ENCODE results near the gene PTF1A. TPM values are rescaled to one million over a fixed set of nuclear protein-coding genes. Genes with fewer than 3 reads are reported as not detected.

Gene PTF1A
- total RNA-seq, 1 experiment from 2014 or later = not detected

DNA sequence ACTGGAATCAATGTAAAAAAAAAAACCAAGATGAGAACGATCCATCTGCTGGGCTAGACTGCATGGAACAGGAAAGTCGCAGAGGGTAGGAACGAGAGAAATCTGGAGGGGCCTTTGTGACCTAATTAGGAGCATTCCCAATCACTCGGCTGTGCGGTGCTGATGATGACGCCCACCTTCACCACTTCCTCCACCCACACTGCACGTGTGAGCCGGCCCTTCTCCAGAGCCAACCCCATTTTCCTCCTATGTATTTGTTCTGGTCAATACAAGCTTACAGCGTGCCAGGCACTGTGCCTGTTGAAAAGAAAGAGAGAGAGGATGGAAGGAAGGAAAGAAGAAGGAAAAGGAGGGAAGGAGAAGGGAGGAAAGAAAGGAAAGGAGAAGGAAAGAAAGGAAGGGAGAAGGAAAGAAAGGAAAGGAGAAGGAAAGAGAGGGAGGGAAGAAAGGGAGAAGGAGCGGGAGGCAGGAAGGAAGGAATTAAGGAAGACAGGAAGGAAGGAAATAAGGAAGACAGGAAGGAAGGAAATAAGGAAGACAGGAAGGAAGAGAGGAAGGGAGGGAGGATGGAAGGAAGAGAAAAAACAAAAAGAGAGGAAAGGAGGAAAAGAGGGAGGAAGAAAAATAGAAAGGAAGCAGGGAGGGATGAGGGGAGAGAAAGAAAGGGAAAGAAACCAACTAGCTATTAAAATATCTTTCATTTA is 35.5 kb upstream of the PTF1A start:
- Histone ChIP-seq H2AFZ (ENCODE audit: low read length) (no peak overlapping the region), H3K27ac (ENCODE audit: low read length) (no peak overlapping the region), H3K4me1 (ENCODE audit: low read length) (peaks cover 10% of the 10 kb centered on the region), H3K9ac (ENCODE audit: low read length) (no peak overlapping the region), H3K9me3 (ENCODE audit: low read length) (no peaks in the 10 kb centered on the region), H3K27me3 (ENCODE audit: low read length) (no peaks in the 10 kb centered on the region), H3K36me3 (ENCODE audit: insufficient read depth, low read length) (no peaks in the 10 kb centered on the region), H3K79me2 (ENCODE audit: low read length) (no peaks in the 10 kb centered on the region), H3K4me3 (ENCODE audit: low read length) (no peak overlapping the region), H3K9me2 (replicated peaks; ENCODE audit: insufficient read depth, low read length) (no peaks in the 10 kb centered on the region), H4K20me1 (ENCODE audit: insufficient read depth, low read depth, low read length) (no peaks in the 10 kb centered on the region), H3K4me2 (ENCODE audit: low read depth, low read length, poor library complexity, severe bottlenecking) (no peak overlapping the region)
- DNase-seq = no peak

GRCh38 chr10:23157239-23157681 is 34.9 kb upstream of the PTF1A start:
- H4K20me1 ChIP-seq (ENCODE audit: insufficient read depth, low read depth, low read length) = no peaks in the 10 kb centered on the region
- H3K9me2 ChIP-seq (replicated peaks; ENCODE audit: insufficient read depth, low read length) = no peaks in the 10 kb centered on the region
- H3K9ac ChIP-seq (ENCODE audit: low read length) = no peak overlapping the region
- H3K9me3 ChIP-seq (ENCODE audit: low read length) = no peaks in the 10 kb centered on the region
- H3K4me2 ChIP-seq (ENCODE audit: low read depth, low read length, poor library complexity, severe bottlenecking) = no peak overlapping the region
- H3K27ac ChIP-seq (ENCODE audit: low read length) = no peak overlapping the region
- peak; percentile 50 for DNase-seq
- H3K4me3 ChIP-seq (ENCODE audit: low read length) = no peak overlapping the region
- H3K27me3 ChIP-seq (ENCODE audit: low read length) = no peaks in the 10 kb centered on the region
- H2AFZ ChIP-seq (ENCODE audit: low read length) = peak overlapping the region; percentile 45; the same call in 1 of the 2 replicates
- peaks cover 10% of the 10 kb centered on the region for H3K4me1 ChIP-seq (ENCODE audit: low read length)
- H3K36me3 ChIP-seq (ENCODE audit: insufficient read depth, low read length) = no peaks in the 10 kb centered on the region
- H3K79me2 ChIP-seq (ENCODE audit: low read length) = no peaks in the 10 kb centered on the region

GRCh38 chr10:23157691-23158369 is 34.3 kb upstream of the PTF1A start:
- Histone ChIP-seq H3K4me1 (ENCODE audit: low read length) (peaks cover 10% of the 10 kb centered on the region), H3K36me3 (ENCODE audit: insufficient read depth, low read length) (no peaks in the 10 kb centered on the region), H3K9me3 (ENCODE audit: low read length) (no peaks in the 10 kb centered on the region), H3K27ac (ENCODE audit: low read length) (no peak overlapping the region), H3K9ac (ENCODE audit: low read length) (no peak overlapping the region), H3K27me3 (ENCODE audit: low read length) (no peaks in the 10 kb centered on the region), H3K4me2 (ENCODE audit: low read depth, low read length, poor library complexity, severe bottlenecking) (no peak overlapping the region), H3K4me3 (ENCODE audit: low read length) (no peak overlapping the region), H3K9me2 (replicated peaks; ENCODE audit: insufficient read depth, low read length) (no peaks in the 10 kb centered on the region), H2AFZ (ENCODE audit: low read length) (peak overlapping the region; percentile 66), H3K79me2 (ENCODE audit: low read length) (no peaks in the 10 kb centered on the region), H4K20me1 (ENCODE audit: insufficient read depth, low read depth, low read length) (no peaks in the 10 kb centered on the region)
- DNase-seq = peak; percentile 80

GRCh38 chr10:23158370-23158769 is 33.7 kb upstream of the PTF1A start:
- no peak overlapping the region for H3K9ac ChIP-seq (ENCODE audit: low read length)
- H3K36me3 ChIP-seq (ENCODE audit: insufficient read depth, low read length) = no peaks in the 10 kb centered on the region
- peaks cover 10% of the 10 kb centered on the region for H3K4me1 ChIP-seq (ENCODE audit: low read length)
- H3K9me3 ChIP-seq (ENCODE audit: low read length) = no peaks in the 10 kb centered on the region
- peak overlapping the region; percentile 66 for H2AFZ ChIP-seq (ENCODE audit: low read length)
- no peaks in the 10 kb centered on the region for H3K79me2 ChIP-seq (ENCODE audit: low read length)
- peak; percentile 85 for DNase-seq
- no peaks in the 10 kb centered on the region for H3K27me3 ChIP-seq (ENCODE audit: low read length)
- H3K4me3 ChIP-seq (ENCODE audit: low read length) = no peak overlapping the region
- H3K27ac ChIP-seq (ENCODE audit: low read length) = no peak overlapping the region
- H4K20me1 ChIP-seq (ENCODE audit: insufficient read depth, low read depth, low read length) = no peaks in the 10 kb centered on the region
- no peaks in the 10 kb centered on the region for H3K9me2 ChIP-seq (replicated peaks; ENCODE audit: insufficient read depth, low read length)
- no peak overlapping the region for H3K4me2 ChIP-seq (ENCODE audit: low read depth, low read length, poor library complexity, severe bottlenecking)

GRCh38 chr10:23171232-23171876 is 20.8 kb upstream of the PTF1A start:
- Histone ChIP-seq H3K27ac (ENCODE audit: low read length) (no peak overlapping the region), H3K4me3 (ENCODE audit: low read length) (no peak overlapping the region), H3K9ac (ENCODE audit: low read length) (no peak overlapping the region), H3K79me2 (ENCODE audit: low read length) (no peaks in the 10 kb centered on the region), H2AFZ (ENCODE audit: low read length) (no peak overlapping the region), H3K36me3 (ENCODE audit: insufficient read depth, low read length) (no peaks in the 10 kb centered on the region), H3K4me2 (ENCODE audit: low read depth, low read length, poor library complexity, severe bottlenecking) (no peak overlapping the region), H3K4me1 (ENCODE audit: low read length) (no peaks in the 10 kb centered on the region), H3K9me2 (replicated peaks; ENCODE audit: insufficient read depth, low read length) (no peaks in the 10 kb centered on the region), H3K27me3 (ENCODE audit: low read length) (no peaks in the 10 kb centered on the region), H4K20me1 (ENCODE audit: insufficient read depth, low read depth, low read length) (no peaks in the 10 kb centered on the region), H3K9me3 (ENCODE audit: low read length) (no peaks in the 10 kb centered on the region)
- DNase-seq = no peak

DNA sequence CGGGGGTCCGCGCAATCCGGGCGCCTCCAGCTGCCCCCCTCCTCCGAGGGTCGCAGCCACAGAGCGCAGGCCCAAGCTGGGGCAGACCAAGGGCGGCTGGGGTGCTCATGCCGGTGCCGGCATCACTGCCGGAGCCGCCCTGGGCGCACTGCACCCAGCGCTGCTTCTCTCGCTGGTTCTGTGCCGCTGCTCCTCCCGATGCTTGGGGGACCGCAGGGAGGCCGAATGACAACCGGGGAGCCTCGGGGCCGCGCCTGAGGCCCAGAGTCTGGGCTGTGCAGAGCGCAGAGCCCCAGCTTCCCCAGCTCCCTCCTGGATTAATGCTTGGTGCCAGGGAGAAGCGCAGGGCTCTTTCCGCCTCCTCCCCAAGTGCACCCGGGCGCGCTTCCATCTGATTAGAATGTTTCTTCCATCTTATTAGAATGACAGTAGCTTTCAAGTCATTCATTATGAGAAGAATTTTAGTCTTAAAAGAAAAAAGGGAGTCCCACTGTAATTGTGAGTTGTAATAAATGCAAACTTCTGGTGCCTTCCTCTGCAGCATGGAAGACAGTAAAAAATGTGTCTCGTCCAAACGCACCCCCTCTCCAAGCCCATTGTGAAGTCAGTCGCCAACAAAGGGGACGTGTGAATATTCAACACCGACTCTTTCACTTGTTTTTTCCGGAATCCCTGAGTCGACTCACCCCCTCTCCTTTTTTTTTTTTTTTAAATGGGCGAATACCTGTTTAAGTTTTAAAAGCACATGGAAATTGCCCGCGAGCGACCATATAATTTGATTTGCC is 19.5 kb upstream of the PTF1A start:
- H3K4me2 ChIP-seq (ENCODE audit: low read depth, low read length, poor library complexity, severe bottlenecking) = no peak overlapping the region
- H3K36me3 ChIP-seq (ENCODE audit: insufficient read depth, low read length) = no peaks in the 10 kb centered on the region
- H2AFZ ChIP-seq (ENCODE audit: low read length) = no peak overlapping the region
- H3K27me3 ChIP-seq (ENCODE audit: low read length) = no peaks in the 10 kb centered on the region
- DNase-seq = no peak
- H3K27ac ChIP-seq (ENCODE audit: low read length) = no peak overlapping the region
- H3K79me2 ChIP-seq (ENCODE audit: low read length) = no peaks in the 10 kb centered on the region
- no peaks in the 10 kb centered on the region for H4K20me1 ChIP-seq (ENCODE audit: insufficient read depth, low read depth, low read length)
- no peaks in the 10 kb centered on the region for H3K9me2 ChIP-seq (replicated peaks; ENCODE audit: insufficient read depth, low read length)
- no peak overlapping the region for H3K4me3 ChIP-seq (ENCODE audit: low read length)
- H3K9me3 ChIP-seq (ENCODE audit: low read length) = no peaks in the 10 kb centered on the region
- no peaks in the 10 kb centered on the region for H3K4me1 ChIP-seq (ENCODE audit: low read length)
- no peak overlapping the region for H3K9ac ChIP-seq (ENCODE audit: low read length)

- Histone ChIP-seq H3K36me3 (ENCODE audit: insufficient read depth, low read length) (no peaks in the 10 kb centered on the region), H2AFZ (ENCODE audit: low read length) (no peak overlapping the region), H3K27me3 (ENCODE audit: low read length) (no peaks in the 10 kb centered on the region)
These were observed 18.7 kb upstream of the PTF1A start for GRCh38 chr10:23173214-23174073.

More at GRCh38 chr10:23173214-23174073, 18.7 kb upstream of the PTF1A start:
- H3K9ac ChIP-seq (ENCODE audit: low read length) = no peak overlapping the region
- no peak overlapping the region for H3K4me3 ChIP-seq (ENCODE audit: low read length)
- no peak for DNase-seq
- H3K4me1 ChIP-seq (ENCODE audit: low read length) = no peaks in the 10 kb centered on the region
- H3K79me2 ChIP-seq (ENCODE audit: low read length) = no peaks in the 10 kb centered on the region
- H3K9me2 ChIP-seq (replicated peaks; ENCODE audit: insufficient read depth, low read length) = no peaks in the 10 kb centered on the region
- H3K27ac ChIP-seq (ENCODE audit: low read length) = no peak overlapping the region
- H3K4me2 ChIP-seq (ENCODE audit: low read depth, low read length, poor library complexity, severe bottlenecking) = no peak overlapping the region
- no peaks in the 10 kb centered on the region for H3K9me3 ChIP-seq (ENCODE audit: low read length)
- H4K20me1 ChIP-seq (ENCODE audit: insufficient read depth, low read depth, low read length) = no peaks in the 10 kb centered on the region

Measured in Karpas-422 (cell line).